Esophagus squamous epithelium (tissue), 5 donors: Measurements from ENCODE around the gene MPIG6B. TPM values are rescaled to one million over a fixed set of nuclear protein-coding genes. Genes with fewer than 3 reads are reported as not detected.

Source experiments
- DNase-seq: peaks from one replicate; lab custom pipeline; 2025; lab: John Stamatoyannopoulos, UW
- H3K27ac ChIP-seq, 4 donors: fragments of 200-600 bp; sonication (generic); one replicate each; pipeline ENCODE4 v1.5.1; 2016 to 2019; ENCODE audit warnings: mild to moderate bottlenecking in 1 of 4
- H3K27me3 ChIP-seq, 4 donors: fragments of 200-600 bp; sonication (generic); 1 replicate in 3 of 4; 2 replicates in 1 of 4; pipeline versions ENCODE4 v1.5.1 to v1.6.0; 2017 to 2021; ENCODE audit warnings: antibody characterized with exemption in 1 of 4
- H3K36me3 ChIP-seq, 3 donors: fragments of 200-600 bp; sonication (generic); one replicate each; pipeline ENCODE4 v1.5.1; 2016 to 2019
- H3K4me1 ChIP-seq, 3 donors: fragments of 200-600 bp; sonication (generic); one replicate each; pipeline ENCODE4 v1.5.1; 2017 to 2019
- H3K4me3 ChIP-seq, 4 donors: fragments of 200-600 bp; sonication (generic); 1 replicate in 3 of 4; 2 replicates in 1 of 4; pipeline ENCODE4 v1.5.1; 2016 to 2019; ENCODE audit warnings: mild to moderate bottlenecking in 2 of 4, moderate library complexity in 1 of 4
- H3K9me3 ChIP-seq, 3 donors: fragments of 200-600 bp; sonication (generic); one replicate each; pipeline ENCODE4 v1.5.1; 2016 to 2019
- POLR2A ChIP-seq, 4 donors: fragments of 450-650 bp; IDR thresholded peaks; one replicate each; pipeline ENCODE4 v1.6.1; 2017; ENCODE audit warnings: antibody characterized with exemption in 4 of 4, mild to moderate bottlenecking in 4 of 4, moderate library complexity in 3 of 4
- WGBS, 2 donors: methylation state at CpG; one replicate each; pipeline ENCODE4 v1.1.5; 2018; 5-methylcytosine and 5-hydroxymethylcytosine counted together
- intact Hi-C: fragments of 100-400 bp; cut with DNase I; formaldehyde crosslinking; loops from one replicate; pipeline ENCODE4 v1.15.0; 2022
- total RNA-seq, 4 donors: library from RNA; depleted of rRNA; stranded (reverse); fragments of >200 nt; gene quantifications; one replicate each; pipeline ENCODE4 v1.1.0, GENCODE V29; 2016
- TF ChIP-seq, protein P1 (sequence below), 6 experiments: fragments of 450-650 bp in 4 of 6; fragments of 200-600 bp in 2 of 6; sonication (generic) in 2 of 6; IDR thresholded peaks; one replicate each; pipeline ENCODE4 v1.5.1; 2016 to 2019; ENCODE audit warnings: antibody characterized with exemption in 6 of 6, mild to moderate bottlenecking in 4 of 6, moderate library complexity in 4 of 6
- donor health status: DM: yes; HTN: yes; CAD: no.

MPIG6B gene
- total RNA-seq, 4 donors from 2014 or later = 0.12 to 1.4 (median 0.73) TPM

DNA sequence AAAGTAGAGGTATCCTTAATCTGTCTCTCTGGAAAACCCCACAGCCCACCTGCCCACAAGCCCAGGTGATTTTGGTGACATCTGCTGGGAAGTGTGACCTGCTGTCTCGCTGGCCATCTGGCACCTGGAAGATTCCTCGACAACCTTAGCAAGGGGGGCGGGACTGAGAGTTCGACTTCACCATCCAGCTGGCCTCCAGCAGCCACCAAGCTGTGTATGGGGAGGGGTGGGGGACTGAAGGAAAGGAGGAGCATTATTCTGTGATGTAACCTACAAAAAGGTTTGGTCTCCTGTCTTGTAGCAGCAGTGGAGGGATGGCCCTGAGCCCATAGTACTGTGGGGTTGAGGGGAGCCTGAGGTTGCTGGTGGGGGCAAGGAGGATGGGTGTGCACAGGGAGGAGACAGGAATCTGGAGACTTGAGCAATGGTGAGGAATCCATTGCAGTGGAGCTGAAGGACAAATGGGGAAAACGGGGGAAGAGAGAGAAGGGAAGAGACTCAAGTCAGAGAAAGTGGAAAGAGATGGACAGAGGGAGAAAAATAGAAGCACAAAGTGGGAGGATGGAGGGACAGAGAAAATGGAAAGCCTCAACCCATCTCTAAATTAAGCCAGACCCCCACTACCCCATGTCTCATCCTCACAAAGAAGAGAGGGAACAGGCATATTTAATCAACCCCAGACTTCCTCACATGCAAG is 12.5 kb upstream of the MPIG6B start:
- intact Hi-C loops = no loop called here
- H3K4me1 ChIP-seq = peaks cover 11 to 51% (median 33%) of the 10 kb centered on the region in 3 donors
- H3K27me3 ChIP-seq = no peaks in the 10 kb centered on the region
- TF ChIP-seq POLR2A (IDR thresholded peaks at IDR 0.05) = no peak
- TF ChIP-seq, protein P1, sequence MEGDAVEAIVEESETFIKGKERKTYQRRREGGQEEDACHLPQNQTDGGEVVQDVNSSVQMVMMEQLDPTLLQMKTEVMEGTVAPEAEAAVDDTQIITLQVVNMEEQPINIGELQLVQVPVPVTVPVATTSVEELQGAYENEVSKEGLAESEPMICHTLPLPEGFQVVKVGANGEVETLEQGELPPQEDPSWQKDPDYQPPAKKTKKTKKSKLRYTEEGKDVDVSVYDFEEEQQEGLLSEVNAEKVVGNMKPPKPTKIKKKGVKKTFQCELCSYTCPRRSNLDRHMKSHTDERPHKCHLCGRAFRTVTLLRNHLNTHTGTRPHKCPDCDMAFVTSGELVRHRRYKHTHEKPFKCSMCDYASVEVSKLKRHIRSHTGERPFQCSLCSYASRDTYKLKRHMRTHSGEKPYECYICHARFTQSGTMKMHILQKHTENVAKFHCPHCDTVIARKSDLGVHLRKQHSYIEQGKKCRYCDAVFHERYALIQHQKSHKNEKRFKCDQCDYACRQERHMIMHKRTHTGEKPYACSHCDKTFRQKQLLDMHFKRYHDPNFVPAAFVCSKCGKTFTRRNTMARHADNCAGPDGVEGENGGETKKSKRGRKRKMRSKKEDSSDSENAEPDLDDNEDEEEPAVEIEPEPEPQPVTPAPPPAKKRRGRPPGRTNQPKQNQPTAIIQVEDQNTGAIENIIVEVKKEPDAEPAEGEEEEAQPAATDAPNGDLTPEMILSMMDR (IDR thresholded peaks at IDR 0.05) = no peak
- H3K9me3 ChIP-seq = no peaks in the 10 kb centered on the region
- peak overlapping the region; percentile 47 to 84 (median 68) for H3K27ac ChIP-seq
- no peak overlapping the region for H3K4me3 ChIP-seq
- 57 to 63% methylated on average over 3 to 5 of the region's 5 CpGs for WGBS, 2 donors
- no peaks in the 10 kb centered on the region for H3K36me3 ChIP-seq
- DNase-seq = no peak

DNA sequence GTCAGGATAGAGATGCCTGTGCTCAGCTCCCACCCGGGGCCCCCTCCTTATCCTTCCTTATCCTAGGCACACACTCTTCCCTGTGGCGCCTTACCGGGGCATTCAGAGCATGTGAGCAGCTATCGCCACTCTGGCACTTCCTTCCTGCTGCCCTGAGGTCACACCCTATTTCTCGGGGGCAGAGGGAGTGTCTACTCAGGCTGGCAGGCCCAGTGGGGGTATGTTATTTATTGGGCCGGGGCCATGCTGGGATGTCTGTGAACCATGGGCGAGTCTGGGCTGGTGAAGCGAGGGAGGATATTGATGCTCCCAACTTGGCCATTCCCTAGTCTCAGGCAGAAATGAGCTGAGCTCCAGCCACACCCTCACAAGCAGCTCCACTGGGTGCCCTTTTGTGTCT is 11.9 kb upstream of the MPIG6B start:
- peaks cover 12 to 51% (median 33%) of the 10 kb centered on the region in 3 donors for H3K4me1 ChIP-seq
- peak overlapping the region; percentile 47 to 84 (median 68) for H3K27ac ChIP-seq
- H3K36me3 ChIP-seq = no peaks in the 10 kb centered on the region
- WGBS, 2 donors = 21 to 29% methylated on average over 7 to 8 of the region's 8 CpGs
- TF ChIP-seq, protein P1 (IDR thresholded peaks at IDR 0.05) = no peak
- no peak overlapping the region for H3K4me3 ChIP-seq
- intact Hi-C loops = no loop called here
- H3K9me3 ChIP-seq = no peaks in the 10 kb centered on the region
- H3K27me3 ChIP-seq = no peaks in the 10 kb centered on the region
- no peak for DNase-seq

DNA sequence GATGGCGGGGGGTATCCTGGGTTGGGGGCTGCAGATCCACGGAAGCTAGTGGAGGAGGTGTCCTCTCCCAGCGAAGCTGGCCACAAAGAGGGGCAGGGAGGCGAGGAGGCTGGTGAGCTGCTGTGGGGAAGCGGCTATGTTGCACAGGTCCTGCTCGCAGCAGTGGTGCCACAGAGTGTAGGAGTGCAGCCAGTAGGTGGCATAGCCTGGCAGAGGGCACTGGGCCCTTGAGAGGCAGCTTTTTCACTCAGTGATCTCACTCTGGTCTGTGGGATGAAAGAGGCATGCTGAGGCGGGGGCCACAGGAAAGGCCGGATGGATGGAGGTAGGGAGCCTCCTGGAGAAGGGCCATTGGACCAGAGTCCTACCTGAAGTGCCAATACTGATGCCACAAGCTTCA is 10.9 kb upstream of the MPIG6B start:
- 53 to 60% methylated on average over 7 of the region's 8 CpGs for WGBS, 2 donors
- Histone ChIP-seq H3K36me3 (no peaks in the 10 kb centered on the region), H3K4me1 (peaks cover 12 to 62% (median 35%) of the 10 kb centered on the region in 3 donors), H3K9me3 (no peaks in the 10 kb centered on the region), H3K4me3 (no peak overlapping the region), H3K27ac (peak overlapping the region; percentile 47 to 84 (median 68)), H3K27me3 (no peaks in the 10 kb centered on the region)
- no peak for DNase-seq
- TF ChIP-seq, protein P1 (IDR thresholded peaks at IDR 0.05) = peak in 5 of 6 experiments; percentile 29 to 68 (median 38)
- TF ChIP-seq POLR2A (IDR thresholded peaks at IDR 0.05) = peak in 1 of 4 donors; percentile 15
- intact Hi-C loops = no loop called here

DNA sequence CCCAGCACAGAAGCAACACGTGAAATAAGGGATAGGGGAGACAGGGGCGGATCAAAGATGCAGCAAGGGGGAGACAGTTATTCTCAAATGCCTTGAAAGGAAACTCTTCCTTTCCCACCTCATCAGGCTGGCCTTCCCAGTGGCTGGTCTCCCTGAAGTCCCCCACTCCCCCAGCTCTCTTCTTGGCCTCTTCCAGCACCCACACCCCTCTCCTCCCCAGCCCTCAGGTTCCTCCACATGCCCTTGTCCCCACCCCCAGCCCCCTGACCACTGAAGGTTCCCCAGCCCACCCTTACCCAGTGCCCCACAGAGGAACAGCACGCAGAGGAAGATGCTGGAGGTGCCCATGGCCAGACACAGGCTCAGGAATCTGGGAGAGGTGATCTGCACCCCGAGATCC is 9.7 kb upstream of the MPIG6B start:
- peaks cover 17 to 72% (median 42%) of the 10 kb centered on the region in 3 donors for H3K4me1 ChIP-seq
- no peak for DNase-seq
- no peaks in the 10 kb centered on the region for H3K9me3 ChIP-seq
- WGBS, 2 donors = 57 to 68% methylated on average over 2 to 4 of the region's 4 CpGs
- intact Hi-C loops = no loop called here
- H3K27ac ChIP-seq = peak overlapping the region in 3 of 4 donors; percentile 47 to 84 (median 79)
- no peaks in the 10 kb centered on the region for H3K36me3 ChIP-seq
- TF ChIP-seq, protein P1 (IDR thresholded peaks at IDR 0.05) = no peak
- TF ChIP-seq POLR2A (IDR thresholded peaks at IDR 0.05) = no peak
- no peak overlapping the region for H3K4me3 ChIP-seq
- no peaks in the 10 kb centered on the region for H3K27me3 ChIP-seq

DNA sequence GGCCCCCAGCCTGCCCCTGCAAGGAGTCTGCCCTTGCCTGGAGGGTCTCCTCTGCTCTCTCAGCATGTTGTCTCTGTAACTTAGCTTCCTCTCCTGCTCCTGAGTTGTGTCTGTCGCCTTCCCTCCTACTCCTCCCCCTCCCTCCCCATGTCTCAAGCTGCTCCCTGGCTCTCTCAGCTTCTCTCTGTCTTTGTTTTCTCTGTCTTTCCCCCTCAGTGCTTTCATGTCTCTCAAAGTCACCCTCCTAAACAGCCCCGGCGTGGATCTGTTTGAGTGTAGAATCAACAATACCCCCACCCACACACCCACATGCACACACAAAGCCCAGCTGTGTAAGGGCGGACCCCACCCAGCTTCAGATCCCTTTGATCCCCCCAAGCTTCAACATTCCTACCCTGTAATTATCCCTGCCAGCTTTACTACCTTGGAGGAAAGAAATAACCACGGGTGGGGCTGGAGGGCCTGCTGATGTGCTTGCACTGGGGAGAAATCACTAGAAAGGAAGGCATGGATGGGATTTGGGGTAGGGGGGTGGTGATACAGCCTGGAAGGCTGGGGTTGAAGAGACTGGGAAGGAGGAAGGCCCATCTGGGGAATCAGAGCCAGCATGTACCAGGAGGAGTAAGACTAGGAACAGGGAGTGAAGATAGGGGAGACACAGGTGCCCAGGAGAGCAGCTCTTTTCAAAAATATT is 9.0 kb upstream of the MPIG6B start:
- TF ChIP-seq, protein P1 (IDR thresholded peaks at IDR 0.05) = no peak
- no peak for TF ChIP-seq POLR2A (IDR thresholded peaks at IDR 0.05)

More for the DNA sequence above, 9.0 kb upstream of the MPIG6B start:
- Histone ChIP-seq H3K27ac (peak overlapping the region in 3 of 4 donors; percentile 47 to 84 (median 79)), H3K4me3 (no peak overlapping the region), H3K36me3 (no peaks in the 10 kb centered on the region), H3K9me3 (no peaks in the 10 kb centered on the region), H3K4me1 (peaks cover 17 to 79% (median 44%) of the 10 kb centered on the region in 3 donors), H3K27me3 (no peaks in the 10 kb centered on the region)
- intact Hi-C loops = no loop called here
- DNase-seq = no peak
- 16 to 29% methylated on average over 4 to 5 of the region's 5 CpGs for WGBS, 2 donors
